Measurements from ENCODE around the gene SDK1.

DNA sequence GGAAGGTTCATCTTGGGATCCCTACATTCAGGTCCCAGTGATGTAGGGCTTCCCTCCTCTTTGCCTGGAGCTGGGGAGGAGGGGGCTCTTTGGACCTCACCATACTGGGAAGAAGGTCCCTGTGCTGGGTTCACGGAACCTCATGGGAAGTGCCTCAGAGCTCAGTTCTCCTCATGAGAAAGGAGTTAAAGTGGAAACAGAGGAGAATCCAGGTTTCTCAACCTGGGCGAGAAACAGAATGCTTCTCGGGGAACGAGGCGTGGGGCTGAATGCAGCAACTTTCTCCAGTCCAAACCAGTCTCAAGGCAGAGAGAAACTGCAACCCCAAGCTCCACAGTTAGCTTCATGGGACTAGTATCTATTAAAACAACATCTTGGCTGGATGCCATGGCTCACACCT is 998.4 kb downstream of the SDK1 start:
- TF ChIP-seq, protein P1, sequence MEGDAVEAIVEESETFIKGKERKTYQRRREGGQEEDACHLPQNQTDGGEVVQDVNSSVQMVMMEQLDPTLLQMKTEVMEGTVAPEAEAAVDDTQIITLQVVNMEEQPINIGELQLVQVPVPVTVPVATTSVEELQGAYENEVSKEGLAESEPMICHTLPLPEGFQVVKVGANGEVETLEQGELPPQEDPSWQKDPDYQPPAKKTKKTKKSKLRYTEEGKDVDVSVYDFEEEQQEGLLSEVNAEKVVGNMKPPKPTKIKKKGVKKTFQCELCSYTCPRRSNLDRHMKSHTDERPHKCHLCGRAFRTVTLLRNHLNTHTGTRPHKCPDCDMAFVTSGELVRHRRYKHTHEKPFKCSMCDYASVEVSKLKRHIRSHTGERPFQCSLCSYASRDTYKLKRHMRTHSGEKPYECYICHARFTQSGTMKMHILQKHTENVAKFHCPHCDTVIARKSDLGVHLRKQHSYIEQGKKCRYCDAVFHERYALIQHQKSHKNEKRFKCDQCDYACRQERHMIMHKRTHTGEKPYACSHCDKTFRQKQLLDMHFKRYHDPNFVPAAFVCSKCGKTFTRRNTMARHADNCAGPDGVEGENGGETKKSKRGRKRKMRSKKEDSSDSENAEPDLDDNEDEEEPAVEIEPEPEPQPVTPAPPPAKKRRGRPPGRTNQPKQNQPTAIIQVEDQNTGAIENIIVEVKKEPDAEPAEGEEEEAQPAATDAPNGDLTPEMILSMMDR (IDR thresholded peaks at IDR 0.05): no peak
- TF ChIP-seq POLR2A (IDR thresholded peaks at IDR 0.05): no peak
